HK-2 (cell line): ENCODE measurements around the gene C14orf39.

Experiments used
- DNase-seq: peaks from one replicate; pipeline ENCODE4 v3.0.0-alpha.2; 2018; ENCODE audit not compliant: unreplicated experiment

The C14orf39 gene

GRCh38 chr14:60485598-60486251, at the start of gene C14orf39:
C14orf39 (minus strand) TSS chr14:60486063; CDS start chr14:60485078, 985 bp downstream.
- DNase-seq: peak; percentile 89

GRCh38 chr14:60532442-60532841, 46.6 kb upstream of the C14orf39 start:
- DNase-seq: no peak

DNA sequence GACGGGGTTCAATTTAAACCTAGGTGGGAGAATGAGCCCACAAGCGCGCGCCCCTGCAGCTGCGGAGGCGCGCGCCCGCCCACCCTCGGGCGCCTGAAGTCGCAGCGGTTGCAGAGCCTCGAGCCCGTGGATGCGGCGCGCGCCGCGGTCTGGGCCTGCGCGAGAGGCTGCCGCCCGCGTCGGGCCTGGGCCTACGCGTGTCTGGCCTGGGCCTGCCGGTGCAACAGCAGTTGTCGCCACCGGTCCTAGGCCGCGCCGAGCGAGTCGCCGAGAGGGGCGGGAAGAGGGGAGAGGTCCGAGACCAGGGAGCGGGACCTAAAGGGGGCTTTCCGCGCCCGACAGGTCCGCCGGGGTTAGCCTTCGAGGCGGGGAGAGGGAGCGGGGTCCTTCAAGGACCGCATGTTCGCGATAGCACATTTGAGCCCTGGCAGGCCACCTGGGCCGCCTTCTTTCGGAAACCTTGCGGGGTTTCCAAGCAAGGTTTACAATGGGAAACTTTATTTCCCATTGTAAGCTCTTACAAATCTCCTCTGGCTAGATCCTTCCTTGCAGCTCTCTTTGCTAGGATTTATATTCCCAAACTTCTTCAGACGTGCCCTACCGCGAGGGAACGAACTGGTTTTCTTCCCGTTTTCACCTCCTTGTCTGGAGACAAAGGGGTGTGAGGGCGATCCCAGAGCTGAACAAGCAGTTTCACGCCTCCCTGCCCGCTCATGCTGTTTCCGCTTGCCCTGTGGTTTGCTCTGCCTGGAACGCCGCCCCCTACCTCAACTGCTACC, 29.8 kb upstream of the C14orf39 start:
- DNase-seq: no peak

DNA sequence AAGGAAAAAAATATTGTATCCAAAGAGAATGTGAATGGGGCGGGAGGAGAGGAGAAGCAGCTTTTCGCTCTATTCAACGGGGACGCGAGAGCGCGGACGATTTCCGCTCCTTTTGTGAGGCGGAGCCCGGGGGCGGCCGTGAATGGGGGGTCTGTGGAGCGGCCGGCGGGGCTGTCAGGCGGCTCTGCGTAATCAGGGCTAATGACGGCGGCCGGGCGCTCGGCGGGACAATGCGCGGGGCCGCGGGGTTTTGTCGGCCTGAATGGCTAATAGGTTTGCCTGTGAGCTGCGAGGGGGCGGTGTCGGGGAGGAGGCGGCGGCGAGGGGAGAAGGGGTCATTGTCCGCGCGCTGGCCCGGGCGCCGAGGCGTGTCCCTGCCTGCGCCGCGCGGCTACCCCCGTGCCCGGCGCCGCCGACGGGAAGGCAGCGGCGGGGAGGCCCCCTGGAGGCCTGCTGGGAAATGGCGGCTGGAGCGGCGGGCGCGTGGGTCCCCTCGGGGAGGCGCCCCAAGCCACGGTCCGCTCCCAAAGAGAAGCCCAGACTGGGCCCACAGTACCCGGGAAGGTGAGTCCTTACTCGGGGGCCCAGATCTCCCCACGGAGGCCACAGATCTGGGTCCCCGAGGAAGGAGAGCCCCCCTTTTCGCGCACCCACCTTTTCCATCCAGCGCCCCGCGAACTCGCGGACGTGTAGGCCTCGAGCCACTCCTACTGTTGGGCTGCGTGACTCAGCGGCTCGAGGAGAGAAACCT, 29.1 kb upstream of the C14orf39 start:
- peak; percentile 38 for DNase-seq

GRCh38 chr14:60514378-60514740, 28.5 kb upstream of the C14orf39 start:
- DNase-seq: no peak

DNA sequence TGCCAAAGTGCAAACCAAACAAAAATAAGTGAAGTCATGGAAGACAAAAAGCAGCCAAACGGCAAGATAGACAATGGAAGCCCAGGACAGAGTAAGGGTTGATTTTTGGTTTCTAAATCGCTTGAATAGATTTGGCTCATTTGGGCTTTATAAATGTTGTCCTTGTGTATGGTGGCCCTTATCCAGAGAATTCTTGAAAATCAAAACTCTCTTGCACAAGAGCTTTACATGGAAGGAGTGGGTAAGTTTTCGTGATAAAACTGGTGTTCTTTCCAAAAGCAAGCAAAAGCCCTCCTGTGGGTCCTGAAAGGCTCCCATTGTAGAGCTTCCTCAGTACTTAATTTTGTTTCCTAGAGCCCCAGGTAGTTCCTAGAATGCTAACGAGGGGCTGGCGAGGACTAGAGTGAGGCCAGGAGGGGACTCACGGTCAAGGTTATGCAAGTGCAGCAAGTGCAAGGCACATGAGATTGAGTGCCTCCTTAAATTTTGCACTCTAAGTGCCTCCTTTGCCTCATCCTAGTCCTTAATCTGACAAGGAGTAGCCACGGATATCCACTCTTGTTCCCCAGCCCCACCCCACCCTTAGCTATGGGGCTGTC, 27.2 kb upstream of the C14orf39 start:
- no peak for DNase-seq

GRCh38 chr14:60512126-60512525, 26.3 kb upstream of the C14orf39 start:
- no peak for DNase-seq

GRCh38 chr14:60510951-60511599, 25.2 kb upstream of the C14orf39 start:
- no peak for DNase-seq

DNA sequence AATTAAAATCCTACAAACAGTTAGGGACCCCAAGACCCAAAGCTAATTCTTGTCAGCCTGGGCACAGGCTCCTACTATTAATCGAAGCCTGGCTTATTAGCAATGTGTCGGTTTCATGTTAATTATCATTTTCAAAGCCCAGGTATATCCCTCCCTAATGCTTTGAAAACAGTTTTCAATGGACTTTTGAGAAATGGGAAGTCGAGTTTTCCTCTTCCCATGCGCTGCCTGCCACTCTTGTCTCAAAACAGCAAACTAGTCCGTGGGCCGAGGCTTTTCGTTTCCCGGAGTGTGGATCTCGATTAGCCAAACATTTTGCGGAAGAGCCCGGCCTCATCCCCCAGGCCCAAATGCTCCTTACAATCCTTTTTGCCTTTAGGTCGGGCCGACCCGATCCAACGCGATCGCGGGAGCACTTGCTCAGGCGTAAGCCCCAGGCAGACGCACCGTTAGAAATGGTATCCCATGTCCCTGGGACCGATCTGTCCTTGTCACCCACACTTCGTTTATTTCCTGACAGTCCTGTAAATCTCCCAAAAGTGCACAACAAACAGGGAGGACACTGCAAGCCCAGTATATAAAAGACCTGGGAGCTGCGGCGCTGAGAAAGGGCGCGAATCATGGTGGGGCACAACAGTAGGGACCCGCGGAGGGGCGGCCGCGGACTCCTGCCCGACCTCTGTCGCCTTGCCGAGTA, 24.5 kb upstream of the C14orf39 start:
- no peak for DNase-seq

DNA sequence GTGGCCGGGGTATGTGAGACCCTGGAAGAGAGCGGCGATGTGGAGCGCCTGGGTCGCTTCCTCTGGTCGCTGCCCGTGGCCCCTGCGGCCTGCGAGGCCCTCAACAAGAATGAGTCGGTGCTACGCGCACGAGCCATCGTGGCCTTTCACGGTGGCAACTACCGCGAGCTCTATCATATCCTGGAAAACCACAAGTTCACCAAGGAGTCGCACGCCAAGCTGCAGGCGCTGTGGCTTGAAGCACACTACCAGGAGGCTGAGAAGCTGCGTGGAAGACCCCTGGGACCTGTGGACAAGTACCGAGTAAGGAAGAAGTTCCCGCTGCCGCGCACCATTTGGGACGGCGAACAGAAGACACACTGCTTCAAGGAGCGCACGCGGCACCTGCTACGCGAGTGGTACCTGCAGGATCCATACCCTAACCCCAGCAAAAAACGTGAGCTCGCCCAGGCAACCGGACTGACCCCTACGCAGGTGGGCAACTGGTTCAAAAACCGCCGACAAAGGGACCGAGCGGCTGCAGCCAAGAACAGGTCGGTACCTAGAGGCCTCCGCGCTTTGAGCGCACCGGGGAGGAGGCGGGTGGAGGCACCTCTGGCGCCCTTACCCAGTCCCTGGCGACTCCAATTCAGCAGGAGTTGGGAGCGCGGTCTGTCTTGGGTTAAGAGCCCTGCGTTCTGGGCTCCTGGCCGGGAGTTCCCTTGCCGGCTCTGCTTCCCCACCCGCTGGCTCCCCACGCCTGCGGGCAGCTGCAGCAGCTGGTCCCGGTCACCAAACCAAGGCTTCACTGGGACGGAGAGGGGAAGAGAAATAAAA, 23.8 kb upstream of the C14orf39 start:
- no peak for DNase-seq

- DNase-seq: no peak
Measured at GRCh38 chr14:60508707-60509437, 23.0 kb upstream of the C14orf39 start, which contains the start of gene SIX6. SIX6 (plus strand) TSS chr14:60509146; CDS start chr14:60509399, 253 bp downstream.

DNA sequence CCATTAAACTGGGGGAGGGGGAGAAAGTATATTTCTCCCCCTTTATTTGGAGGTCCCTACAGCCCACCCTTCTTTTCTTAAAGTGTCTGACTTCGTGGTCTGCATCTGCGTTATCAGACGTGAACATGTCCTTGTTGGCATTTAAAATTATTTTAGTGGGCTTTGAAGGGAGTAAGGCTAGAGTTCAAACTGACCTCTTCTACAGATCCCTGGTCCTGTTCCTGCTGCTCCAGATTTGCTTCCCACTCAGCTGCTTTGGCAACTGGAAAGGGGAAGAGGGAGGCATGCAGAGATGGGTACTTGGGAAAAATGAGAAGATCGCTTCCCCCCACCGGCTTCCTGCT, 22.5 kb upstream of the C14orf39 start:
- DNase-seq: no peak

- DNase-seq: no peak
Measured at GRCh38 chr14:60506985-60507829, 21.3 kb upstream of the C14orf39 start.

DNA sequence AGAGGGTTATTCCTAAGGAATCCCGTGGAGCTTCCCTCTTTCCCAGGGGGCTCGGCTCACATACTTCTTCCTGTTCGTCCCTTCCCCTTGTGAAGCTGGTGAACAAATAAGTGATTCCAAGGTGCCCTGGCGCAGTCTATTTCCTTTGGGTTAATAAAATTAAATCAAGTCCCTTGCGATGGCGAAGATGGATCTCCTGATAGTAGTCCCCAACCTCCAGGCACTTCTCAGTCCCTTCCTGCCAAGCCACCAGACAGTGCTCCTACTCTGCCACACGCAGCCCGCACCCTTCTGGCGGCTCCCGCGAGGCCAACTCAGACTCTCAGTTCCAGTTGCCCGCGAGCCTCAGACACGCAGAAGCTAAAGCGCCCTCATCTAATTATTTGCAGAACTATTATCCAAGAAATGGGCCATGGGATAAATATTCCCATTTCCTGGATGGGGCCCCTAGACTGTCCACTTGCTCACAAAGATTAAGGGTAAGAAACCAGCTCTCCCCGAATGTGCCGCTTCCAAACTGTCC, 20.7 kb upstream of the C14orf39 start:
- DNase-seq: no peak

GRCh38 chr14:60506010-60506409, 20.1 kb upstream of the C14orf39 start:
- no peak for DNase-seq

DNA sequence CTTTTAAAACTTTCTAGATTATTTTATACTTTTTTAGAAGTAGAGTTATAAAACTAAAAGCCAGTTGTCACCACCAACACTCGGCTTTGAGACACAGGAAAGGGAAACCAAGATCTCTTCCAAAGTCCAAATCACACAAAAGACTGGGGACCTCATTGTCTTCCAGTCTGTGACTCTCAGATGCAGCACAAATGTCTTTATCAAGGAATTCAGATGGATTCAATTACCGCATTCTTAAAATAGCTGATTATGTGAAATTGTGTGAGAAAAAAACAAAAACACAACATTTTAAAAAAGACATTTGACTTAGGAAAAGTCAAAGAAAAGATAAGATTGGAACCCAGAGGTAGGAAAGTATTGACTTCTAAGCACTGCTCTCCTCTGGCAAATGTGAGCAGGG, 19.6 kb upstream of the C14orf39 start:
- no peak for DNase-seq

- DNase-seq: no peak
Measured at GRCh38 chr14:60502541-60502940, 16.7 kb upstream of the C14orf39 start.

DNA sequence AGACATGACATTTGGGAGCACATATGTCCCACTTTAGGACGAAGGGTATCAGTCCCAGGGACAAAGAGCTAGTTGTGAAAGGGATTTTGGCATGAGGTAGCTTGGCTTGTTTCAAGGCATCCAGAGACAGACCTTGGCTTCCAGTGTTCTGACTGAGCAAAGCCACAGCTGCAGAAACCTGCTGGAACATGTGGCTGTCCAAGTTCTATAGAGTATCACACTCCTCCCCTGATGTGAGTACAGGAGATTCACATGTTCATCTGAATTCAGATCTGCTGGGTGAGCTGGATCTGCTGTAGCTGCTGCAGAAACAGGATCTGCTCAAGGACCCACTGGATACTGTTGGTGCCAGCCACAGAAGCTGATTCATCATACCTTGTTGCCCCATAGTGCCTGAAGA, 10.1 kb upstream of the C14orf39 start:
- no peak for DNase-seq
